Stimulated activated CD8-positive, alpha-beta memory T cell treated with anti-CD3 and anti-CD28 coated beads, Interleukin-12 subunit alpha, Interleukin-12 subunit beta, amount 100 ng/mL, for 24 hours (primary cell): ENCODE data around the gene PRSS57.

Experiments
- DNase-seq: peaks from one replicate; pipeline ENCODE4 v3.0.0-alpha.2; 2020; ENCODE audit errors: extremely low read depth

Gene PRSS57

DNA sequence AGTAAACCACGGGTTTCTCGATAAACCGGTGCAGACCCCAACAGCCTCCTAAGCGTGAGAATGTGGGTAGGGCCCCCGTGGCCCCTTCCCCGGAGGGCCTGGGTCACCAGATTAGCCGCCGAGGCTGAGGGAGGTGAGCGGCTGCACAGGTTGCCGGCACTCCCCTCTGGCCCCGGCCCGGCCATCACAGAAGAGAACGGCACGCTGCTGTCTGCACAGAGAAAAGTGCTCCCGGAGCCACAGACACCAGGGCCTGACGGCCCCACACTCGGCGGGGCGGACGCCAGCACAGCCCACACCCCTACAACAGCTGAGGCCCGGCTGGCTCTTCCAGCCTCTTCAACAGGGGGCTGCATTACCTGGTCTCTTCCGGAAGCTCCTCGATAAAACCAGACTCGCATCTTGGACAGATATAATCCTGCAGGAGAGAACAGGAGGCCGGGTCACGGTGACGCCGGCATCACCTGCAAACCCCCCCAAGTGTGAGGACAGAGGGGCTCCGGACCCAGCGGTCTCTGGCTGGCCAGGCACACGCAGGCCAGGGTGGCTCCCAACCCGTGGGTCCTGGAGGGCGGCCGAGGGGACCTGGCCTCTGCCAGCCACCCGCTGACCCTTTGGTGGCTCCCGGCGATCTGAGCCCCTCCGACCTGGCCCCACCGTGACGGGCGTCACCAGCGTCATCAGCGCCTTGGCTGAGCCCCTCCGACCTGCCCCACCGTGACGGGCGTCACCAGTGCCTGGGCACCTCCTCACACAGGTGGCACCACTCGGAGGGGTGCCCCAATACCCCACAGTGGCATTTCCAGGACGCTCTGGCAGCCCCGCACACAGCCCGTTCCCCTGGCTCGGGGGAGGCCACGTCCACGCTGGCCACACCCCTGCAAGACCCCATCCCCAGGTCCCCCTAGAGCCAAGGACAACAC, 42.5 kb downstream of the PRSS57 start:
- DNase-seq: no peak

DNA sequence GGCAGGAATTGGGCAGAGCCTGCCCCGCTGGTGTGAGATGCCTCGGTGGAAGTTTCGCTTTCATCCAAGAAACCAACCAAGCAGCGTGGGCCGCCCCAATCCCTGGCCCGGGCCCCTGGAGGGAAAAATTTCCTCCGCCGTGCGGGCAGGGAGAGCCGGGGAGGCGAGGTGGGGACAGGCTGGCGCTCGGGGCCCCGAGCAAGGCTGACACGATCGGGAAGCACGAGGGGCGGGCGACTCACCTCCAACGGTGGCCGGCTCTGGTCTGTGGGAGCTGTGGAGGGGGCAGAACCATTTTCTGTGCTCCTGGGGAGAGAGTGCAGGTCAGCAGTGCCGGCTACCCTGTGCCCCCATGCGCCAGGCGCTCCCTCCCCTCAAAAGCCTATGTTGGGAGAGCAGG, 43.3 kb downstream of the PRSS57 start:
- no peak for DNase-seq

DNA sequence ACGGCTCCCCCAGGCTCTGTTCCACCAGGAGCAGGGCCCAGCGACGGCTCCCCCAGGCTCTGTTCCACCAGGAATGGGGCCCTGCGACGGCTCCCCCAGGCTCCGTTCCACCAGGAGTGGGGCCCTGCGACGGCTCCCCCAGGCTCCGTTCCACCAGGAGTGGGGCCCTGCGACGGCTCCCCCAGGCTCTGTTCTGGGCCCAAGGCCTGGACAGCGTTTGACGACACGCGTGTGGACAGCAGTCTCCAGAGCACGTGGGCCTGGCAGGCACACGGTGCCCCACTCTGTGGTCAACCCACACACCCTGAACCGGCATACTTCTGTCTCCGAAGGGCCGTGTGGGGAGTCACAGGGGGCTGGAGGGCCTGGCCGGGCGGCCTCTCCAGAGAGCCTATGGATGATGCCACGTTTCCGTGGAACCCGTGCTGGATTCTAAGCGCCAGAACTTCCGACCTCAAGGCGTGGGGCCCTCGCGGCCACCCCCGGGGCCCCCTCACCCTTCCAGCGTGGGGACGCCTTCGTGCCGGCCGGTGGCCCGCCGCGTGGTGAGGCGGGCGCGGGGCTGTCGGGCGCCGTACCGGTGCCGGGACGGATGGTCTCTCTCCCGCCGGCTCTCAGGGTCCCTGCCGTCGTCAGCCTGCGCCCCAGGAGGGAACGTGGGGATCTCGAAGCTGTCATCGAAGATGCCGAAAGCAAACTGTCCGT, 44.0 kb downstream of the PRSS57 start:
- no peak for DNase-seq

DNA sequence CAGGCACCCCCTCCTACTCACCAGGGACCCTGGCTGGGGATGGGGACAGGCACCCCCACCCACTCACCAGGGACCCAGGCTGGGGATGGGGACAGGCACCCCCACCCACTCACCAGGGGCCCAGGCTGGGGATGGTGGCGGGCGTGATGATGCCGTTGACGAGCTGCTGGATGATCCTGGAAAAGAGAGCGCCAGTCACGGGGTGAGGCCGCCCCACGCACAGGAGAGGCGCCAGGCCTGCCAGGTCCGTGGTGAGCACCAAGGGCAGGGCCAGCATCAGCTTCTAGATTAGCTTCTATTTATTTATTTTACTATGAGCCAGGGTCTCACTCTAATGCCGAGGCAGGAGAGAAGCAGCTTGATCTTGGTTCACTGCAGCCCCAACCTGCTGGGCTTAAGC, 45.1 kb downstream of the PRSS57 start:
- DNase-seq: no peak

DNA sequence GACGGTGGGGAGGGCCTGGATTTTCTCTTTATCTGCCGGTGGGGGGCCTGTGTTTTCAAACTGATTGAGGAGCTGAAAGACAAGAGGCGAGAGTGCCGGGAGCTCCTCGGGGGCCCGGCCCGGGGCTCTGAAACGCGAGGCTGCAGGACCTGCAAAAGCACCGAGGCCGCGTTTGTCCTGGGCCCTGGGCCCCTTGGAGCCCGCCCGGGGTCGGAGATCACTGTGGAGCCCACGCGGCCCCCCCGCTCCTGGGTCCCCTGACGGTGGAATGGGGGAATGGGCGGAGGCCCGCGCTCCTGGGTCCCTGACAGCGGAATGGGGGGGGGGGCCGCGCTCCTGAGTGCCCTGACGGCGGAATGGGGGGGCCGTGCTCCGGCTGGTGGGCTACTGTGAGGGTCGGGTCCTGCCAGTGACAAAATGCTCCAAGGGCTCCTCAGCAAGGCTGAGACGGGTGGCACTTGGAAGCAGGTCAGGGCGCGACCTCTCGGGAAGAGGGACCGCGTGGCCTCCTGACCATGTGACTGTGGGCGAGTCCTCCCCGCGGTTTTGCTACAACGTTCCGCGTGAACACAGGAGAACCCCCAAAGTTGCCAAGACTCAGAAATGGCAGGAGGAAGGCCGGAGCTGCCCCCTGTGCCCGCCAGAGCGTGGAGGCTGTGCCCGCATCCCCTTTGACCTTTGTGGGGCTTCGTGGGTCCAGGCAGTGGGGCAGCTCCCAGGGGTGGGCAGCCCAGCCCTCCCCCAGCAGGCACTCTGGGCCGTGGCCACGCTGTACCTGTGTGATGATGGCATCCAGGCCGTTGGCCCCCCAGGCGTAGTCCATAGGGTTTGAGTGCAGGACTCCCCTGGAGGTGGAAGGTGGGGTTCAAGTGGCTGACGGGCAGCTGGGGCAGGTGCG, 46.1 kb downstream of the PRSS57 start:
- no peak for DNase-seq

DNA sequence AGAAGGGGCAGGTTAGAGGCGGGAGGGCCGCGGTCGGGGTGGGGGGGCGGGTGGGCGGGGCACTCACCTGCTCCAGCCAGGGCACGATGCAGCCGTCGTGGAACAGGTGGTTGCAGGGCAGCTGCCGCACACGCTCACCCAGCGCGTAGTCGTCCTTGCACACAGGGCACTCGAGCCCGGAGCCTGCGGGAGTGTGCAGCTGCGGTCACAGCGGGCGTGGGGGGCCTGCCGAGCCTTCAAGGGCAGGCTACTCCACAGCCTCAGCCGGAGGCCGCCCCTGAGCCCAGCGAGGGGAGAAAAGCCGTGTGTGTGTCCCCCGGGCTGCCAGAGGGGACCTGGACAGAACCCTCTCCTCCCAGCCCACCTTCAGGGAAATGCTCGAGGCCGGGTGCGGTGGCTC, 46.9 kb downstream of the PRSS57 start:
- no peak for DNase-seq

DNA sequence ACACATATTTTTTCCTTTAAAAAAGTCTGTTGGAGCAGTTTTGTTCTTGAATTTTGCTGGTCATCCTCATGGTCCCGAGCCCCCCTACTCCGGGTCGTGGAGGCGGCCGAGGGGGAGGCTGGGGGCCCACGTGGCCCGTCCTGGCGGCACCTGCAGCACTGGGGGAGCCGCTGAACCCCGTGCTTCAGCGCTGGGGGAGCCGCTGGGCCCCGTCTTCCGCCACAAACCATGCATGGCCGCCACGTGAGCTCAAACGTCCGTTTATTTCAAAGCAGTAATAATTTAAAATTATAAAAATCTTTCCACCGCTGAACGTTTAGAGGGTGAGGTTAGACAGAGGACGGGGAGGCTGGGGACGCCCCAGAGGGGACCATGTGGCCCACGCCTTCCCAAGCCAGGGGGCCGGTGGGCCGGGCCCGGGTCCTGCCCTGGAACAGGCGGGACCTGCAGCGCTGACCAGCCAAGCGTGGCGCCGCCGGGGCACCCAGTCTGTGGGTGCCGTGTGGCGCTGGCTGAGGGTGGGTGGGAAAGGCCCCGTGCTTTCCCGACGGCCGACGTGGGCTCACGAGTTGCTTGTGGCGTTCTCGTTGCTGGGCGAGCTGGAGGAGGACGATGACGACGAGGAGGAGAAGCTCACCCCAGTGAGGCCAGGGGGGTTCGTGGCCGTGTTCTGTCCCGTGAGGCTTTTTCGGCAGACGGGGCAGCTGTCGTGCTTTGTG, 47.5 kb downstream of the PRSS57 start:
- DNase-seq: no peak

DNA sequence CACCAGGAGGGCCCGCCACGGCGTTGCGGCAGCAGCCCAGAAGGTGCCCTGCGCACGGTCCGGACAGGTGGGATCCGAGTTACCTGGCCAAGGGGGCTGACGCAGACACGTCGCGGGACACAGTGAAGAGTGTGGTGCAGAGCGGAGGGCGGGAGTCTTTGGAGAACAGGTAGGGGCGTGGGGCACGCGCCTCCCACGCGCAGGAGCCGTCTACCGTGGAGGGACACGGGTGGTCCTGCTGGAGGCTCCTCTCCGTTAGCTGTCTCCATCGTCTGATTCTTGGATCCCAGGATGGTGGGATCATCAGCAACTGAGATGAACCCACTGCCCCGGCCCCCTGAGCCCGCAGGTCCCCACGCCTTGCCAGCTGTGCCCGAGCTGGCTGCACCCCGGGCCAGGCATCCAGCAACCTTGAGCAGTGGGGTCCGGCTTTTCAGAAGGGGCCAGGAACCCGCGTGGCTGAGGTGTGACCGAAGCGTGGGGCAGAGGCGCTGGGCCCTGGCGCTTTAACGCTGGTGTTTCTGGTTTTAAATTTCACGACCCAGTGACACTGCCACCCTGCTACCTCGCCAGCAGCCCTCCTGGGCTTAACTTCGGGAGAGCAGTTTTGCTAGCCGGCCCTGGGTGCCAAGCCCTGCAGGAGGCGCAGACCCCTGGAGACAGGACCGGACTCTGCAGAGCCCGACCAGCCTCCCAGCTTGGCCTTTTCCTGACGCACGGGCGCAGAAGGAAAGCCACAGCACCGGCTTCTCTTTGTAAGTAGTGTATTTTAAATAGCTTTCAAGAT, 48.3 kb downstream of the PRSS57 start:
- DNase-seq: no peak

DNA sequence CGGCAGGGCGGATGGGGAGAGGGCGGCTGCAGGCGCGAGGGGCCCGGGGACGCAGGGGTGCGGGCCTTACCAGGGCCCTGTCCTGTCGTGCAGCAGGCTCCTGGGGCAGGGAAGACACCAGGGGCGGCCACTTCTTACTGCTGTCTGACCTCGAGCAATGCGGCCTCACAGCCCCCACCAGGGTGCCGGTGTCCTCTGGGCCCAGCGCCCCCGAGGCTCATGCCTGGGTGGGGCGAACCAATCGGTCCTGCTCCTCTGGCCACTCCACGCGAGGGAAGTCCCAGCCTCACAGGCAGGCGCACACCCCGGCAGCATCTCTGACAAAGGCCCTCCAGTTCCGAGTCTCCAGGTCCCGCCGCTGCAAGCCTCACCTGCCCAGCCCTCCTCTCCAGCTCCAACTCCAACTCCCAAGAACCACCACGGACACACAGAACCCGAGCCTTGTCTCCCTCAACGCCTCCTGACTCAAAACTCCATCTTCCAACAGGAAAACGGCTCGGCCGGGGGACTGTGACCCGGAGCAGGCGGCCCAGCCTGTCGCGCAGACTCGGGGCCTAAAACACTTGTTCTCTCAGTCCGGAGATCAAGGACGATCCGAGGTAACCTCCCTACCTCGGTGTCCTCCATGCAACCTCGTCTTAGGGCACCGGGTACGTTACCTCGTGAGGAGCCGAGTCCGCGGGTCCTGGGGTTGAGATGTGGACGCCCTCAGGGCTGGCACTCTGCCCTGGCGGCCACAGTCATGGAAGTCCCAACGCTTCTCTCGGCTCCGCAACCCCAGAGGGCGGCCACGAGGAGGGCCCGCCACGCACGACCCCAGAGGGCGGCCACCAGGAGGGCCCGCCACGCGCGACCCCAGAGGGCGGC, 49.1 kb downstream of the PRSS57 start:
- DNase-seq: no peak

DNA sequence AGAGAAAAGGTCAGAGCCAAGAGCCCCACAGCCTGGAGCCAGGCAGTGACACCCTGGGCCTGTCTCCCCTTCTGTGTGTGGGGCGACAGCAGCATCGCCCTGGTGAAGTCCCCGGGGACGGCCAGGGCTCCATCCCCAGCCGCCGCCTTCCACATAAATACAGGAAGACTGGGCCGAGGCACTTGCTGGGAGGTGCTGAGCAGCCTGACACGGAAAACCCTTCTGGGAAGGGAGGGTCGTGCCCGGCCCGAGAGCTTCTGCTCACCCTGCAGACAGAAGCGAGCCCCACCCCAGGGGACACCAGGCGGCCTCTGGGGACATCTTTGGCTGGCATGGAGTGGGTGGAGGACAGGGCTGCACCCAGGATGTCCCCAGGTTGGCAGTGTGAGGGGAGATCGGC, 50.5 kb downstream of the PRSS57 start:
- no peak for DNase-seq

DNA sequence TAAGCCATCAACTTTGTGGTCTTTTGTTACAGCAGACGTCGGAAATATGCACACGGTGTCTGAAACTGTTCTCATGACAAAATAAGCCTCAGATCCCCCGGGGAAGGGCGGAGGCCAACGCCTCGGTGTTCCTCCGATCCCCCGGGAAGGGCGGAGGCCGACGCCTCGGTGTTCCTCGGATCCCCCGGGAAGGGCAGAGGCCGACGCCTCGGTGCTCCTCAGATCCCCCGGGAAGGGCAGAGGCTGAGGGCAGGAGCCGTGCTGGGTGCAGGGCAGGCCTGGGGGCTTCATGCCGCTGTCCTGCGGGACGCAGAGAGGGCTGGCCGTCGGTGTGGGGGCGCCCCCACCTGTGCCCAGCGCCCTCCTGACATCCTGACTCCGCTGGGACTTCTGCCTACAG, 50.9 kb downstream of the PRSS57 start:
- DNase-seq: no peak

DNA sequence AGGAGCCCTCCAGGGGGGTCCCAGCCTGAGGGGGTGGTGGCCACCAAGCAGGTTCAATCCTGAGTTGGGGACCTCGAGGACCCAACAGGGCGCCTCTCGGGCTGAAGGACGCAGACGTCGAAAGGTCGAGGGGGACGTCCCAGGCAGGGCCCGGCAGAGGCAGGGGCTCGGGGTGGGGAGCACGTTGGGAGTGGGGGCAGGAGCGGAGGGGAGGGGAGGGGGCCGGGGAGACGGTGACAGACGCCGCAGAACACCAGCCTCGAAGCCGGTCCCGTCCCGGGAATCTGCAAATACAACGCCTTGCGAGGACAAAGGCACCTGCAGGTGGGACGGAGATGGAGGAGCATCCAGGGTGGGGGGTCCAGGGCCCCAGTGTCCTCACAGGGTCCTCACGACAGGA, 51.5 kb downstream of the PRSS57 start:
- no peak for DNase-seq

DNA sequence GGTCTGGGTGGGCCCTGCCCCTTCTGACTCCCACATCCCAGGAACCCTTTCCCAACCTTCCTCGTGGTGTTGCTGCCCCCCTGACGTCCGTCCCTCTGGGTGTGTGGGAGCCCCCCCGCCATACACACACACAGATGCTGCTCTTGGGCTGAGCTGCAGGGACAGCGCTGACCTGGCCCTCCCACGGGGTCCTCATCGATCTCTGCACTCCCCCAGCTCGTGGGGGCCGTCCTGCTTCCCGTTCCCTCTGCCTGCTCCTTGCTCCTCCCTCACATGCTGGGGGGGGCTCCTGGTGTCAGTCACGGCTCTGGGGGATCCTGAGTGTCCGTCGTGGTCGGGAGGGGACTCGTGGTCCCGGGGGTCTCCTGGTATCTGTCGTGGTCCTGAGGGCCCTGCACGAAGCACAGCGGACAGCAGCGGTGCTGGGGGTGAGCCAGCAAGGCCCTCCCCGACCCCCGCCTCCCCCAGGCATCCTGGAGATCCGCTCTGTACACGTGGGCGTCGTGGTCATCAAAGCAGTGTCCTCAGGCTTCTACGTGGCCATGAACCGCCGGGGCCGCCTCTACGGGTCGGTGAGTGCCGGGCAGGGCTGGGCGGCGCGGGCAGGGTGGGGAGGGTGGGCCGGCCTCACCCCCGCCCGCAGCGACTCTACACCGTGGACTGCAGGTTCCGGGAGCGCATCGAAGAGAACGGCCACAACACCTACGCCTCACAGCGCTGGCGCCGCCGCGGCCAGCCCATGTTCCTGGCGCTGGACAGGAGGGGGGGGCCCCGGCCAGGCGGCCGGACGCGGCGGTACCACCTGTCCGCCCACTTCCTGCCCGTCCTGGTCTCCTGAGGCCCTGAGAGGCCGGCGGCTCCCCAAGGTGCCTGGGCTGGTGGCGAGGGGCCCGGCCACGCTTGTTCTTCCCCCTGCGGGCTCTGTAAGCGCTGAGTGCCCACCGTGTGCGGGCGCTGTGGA, 52.2 kb downstream of the PRSS57 start:
- no peak for DNase-seq

DNA sequence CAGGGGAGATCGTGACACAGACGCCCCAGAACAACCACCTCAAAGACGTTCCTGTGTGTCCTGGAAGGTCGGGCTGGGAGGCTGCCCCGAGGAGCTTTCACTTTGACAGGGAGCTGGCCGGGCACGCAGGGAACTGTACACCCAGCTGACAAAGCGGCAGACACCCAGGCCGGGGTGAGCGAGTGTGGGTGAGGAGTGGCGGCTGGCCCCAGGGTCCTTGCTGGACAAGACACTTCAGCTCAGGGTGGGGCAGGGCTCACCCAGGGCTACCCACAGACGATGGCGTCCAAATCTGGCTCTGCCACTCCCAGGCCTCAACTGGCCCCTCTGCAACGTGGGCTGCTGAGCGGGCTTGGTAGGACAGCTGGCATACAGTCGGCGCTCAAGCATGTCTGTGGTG, 53.5 kb downstream of the PRSS57 start:
- DNase-seq: no peak

DNA sequence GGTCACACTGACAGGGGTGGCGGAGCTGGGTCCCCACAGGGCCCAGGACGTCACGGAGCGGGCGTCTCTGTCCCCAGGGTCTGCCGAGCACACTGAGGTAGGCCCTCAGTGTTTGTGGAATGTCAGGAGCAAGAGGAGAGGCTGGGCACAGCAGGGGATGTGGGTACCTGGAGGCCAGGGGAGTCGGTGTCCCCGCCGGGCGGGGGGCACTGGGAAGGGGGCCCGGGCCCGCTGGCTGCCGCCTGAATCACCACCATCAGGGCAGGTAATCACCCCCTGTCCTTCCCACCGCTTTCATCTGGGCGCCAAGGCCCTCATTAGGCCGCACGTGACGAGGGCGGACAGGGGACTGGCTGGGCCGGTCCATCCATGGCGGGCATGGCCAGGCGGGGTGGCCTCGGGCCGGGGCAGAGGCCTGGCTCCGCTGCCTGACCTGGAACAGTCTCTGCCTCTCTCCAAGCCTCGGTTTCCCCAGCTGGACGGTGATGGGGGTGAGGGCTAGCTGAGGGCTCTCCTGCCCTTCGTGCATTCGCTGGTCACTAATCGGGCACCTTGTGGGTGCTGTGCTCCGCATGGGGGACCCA, 54.6 kb downstream of the PRSS57 start:
- DNase-seq: no peak

DNA sequence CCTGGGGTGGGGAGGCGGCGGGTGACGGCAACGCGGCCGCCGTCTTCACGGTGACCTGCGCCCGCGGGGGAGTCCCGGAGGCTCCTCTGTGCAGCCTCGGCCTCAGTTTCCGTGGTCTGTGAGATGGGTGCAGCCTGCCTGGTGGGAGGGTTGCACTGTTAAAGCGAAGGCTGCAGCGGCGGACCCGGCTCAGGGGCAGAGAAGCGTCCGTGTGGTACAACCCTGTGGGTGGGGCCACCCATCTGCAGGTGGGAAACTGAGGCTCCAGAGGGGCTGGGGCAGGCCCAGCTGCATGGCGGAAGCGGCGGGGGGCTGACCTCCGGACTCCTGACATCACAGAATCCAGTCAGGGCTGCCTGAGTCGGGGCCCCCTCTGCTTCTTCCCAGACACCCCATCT, 55.1 kb downstream of the PRSS57 start:
- no peak for DNase-seq

DNA sequence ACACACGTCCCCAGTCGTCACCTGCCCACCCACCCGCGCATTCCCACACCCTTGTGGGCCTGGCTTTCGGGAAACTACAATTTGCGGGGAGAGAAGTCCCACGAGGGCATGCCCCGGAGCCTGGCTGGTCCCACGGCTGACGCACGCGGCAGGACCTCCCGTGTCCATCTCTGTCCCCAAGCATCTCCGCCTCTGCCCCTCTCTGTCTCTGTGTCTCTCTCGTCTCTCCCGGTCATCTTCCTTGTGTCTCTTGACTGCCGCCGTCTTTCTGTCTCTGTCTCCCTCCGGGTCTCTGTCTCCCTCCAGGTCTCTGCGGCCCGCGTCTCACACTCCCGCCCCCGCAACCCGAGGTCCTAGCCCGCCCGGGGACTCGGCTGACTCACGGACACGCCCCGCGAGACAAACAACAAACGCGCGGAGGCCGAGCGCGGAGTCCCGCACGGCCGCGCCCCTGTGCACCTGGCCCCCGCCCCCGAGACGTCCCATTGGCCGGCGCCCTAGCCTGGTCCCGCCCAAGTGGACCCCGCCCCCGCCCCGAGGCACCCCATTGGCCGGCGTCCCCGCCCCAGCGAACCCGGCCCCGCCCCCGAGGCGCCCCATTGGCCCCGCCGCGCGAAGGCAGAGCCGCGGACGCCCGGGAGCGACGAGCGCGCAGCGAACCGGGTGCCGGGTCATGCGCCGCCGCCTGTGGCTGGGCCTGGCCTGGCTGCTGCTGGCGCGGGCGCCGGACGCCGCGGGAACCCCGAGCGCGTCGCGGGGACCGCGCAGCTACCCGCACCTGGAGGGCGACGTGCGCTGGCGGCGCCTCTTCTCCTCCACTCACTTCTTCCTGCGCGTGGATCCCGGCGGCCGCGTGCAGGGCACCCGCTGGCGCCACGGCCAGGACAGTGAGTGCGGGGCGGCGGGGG, 55.7 kb downstream of the PRSS57 start, which contains the start of gene FGF22:
Gene FGF22 (plus strand): TSS at position 627 of the 908 bp plus-strand sequence. CDS start 47 bp downstream, at position 674.
- DNase-seq: peak; percentile 94
